DND-41 (cell line): ENCODE data around the gene AMFR.

Experiments used
- ATAC-seq: fragments of 200-7000 bp; cut with Tn5 transposase; 3 replicates; pipeline ENCODE4 v1.9.1; 2021; ENCODE audit warnings: low read depth; ENCODE audit not compliant: insufficient read depth
- DNase-seq: peaks from one replicate; pipeline ENCODE4 v3.0.0-alpha.2; 2020
- H2AFZ ChIP-seq: 2 replicates; pipeline ENCODE4 v1.6.0; 2012; ENCODE audit warnings: low read depth, low read length
- H3K27ac ChIP-seq: 2 replicates; pipeline ENCODE4 v1.5.1; 2012; ENCODE audit warnings: low read length, inconsistent platforms
- H3K27me3 ChIP-seq: fragments of 200-600 bp; sonication (generic); 2 replicates; pipeline ENCODE4 v1.6.0; 2012; ENCODE audit warnings: low read length, mild to moderate bottlenecking, inconsistent platforms; ENCODE audit not compliant: insufficient read depth, poor library complexity
- H3K36me3 ChIP-seq: 2 replicates; pipeline ENCODE4 v1.5.1; 2012; ENCODE audit warnings: low read length, inconsistent platforms; ENCODE audit not compliant: insufficient read depth
- H3K4me1 ChIP-seq: 2 replicates; pipeline ENCODE4 v1.5.1; 2012; ENCODE audit warnings: mild to moderate bottlenecking, low read length; ENCODE audit not compliant: insufficient read depth
- H3K4me2 ChIP-seq: 2 replicates; pipeline ENCODE4 v1.6.0; 2012; ENCODE audit warnings: mild to moderate bottlenecking, moderate library complexity, low read length, inconsistent platforms; ENCODE audit not compliant: insufficient read depth
- H3K4me3 ChIP-seq, 2 experiments: fragments of 200-600 bp in 1 of 2; shearing (Covaris generic) in 1 of 2; 2 replicates each; pipeline ENCODE4 v1.5.1; 2012 to 2016; ENCODE audit warnings: inconsistent platforms in 2 of 2, low read length in 2 of 2, mild to moderate bottlenecking in 2 of 2, low read depth in 1 of 2, moderate library complexity in 1 of 2
- H3K79me2 ChIP-seq: 2 replicates; pipeline ENCODE4 v1.6.0; 2012; ENCODE audit warnings: low read length, inconsistent platforms; ENCODE audit not compliant: insufficient read depth
- H3K9ac ChIP-seq: 2 replicates; pipeline ENCODE4 v1.6.0; 2012; ENCODE audit warnings: low read depth, mild to moderate bottlenecking, inconsistent platforms, low read length, moderate library complexity
- H3K9me3 ChIP-seq: 2 replicates; pipeline ENCODE4 v1.5.1; 2012; ENCODE audit warnings: low read length, moderate library complexity, mild to moderate bottlenecking, inconsistent platforms; ENCODE audit not compliant: insufficient read depth, severe bottlenecking
- H4K20me1 ChIP-seq: 2 replicates; pipeline ENCODE4 v1.6.0; 2012; ENCODE audit warnings: low read length; ENCODE audit not compliant: insufficient read depth
- CTCF ChIP-seq: IDR thresholded peaks from 2 replicates; pipeline ENCODE4 v1.5.1; 2012; ENCODE audit warnings: borderline replicate concordance, low read length, moderate library complexity, mild to moderate bottlenecking; ENCODE audit not compliant: poor library complexity, severe bottlenecking; ENCODE audit errors: extremely low read depth
- EZH2 ChIP-seq: IDR thresholded peaks from 3 replicates; pipeline ENCODE4 v1.6.1; 2012; ENCODE audit warnings: borderline replicate concordance, low read depth, mild to moderate bottlenecking, moderate library complexity, low read length, inconsistent platforms; ENCODE audit not compliant: severe bottlenecking

Gene AMFR

GRCh38 chr16:56341656-56342399, 83.5 kb downstream of the AMFR start:
- TF ChIP-seq CTCF (no peak), EZH2 (no peak)
- no peak overlapping the region for H3K4me2 ChIP-seq
- H2AFZ ChIP-seq = no peak overlapping the region
- DNase-seq (no peak), ATAC-seq (no peak)
- no peak overlapping the region for H3K27ac ChIP-seq
- peaks cover 62% of the 10 kb centered on the region for H3K36me3 ChIP-seq
- no peaks in the 10 kb centered on the region for H3K4me1 ChIP-seq
- H3K9ac ChIP-seq = no peak overlapping the region
- no peak overlapping the region for H3K4me3 ChIP-seq
- H3K9me3 ChIP-seq = no peaks in the 10 kb centered on the region
- H3K79me2 ChIP-seq = no peaks in the 10 kb centered on the region
- H4K20me1 ChIP-seq = peaks cover 11% of the 10 kb centered on the region; the same call in 1 of the 2 replicates
- no peaks in the 10 kb centered on the region for H3K27me3 ChIP-seq

DNA sequence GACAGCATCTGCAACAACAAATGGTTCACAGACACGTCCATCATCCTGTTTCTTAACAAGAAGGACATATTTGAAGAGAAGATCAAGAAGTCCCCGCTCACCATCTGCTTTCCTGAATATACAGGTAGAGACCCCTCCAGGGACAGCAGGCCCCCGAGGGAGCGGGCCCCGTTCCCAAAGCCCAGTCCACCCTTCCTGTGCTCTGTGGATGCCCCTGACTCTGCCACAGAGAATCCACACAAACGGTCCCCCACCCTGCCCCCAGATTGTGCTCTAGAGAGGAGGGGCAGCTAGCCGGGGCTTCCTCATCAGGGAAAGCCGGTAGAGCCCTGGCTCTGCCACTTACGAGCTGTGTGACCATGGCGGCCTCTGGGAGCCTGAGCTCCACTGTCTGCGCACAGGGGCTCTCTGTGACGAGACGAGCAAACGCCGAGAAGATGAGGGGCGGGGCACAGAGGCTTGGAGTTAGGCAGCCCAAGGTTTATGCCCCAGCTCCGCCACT, 84.4 kb downstream of the AMFR start:
- Histone ChIP-seq H3K4me2 (no peak overlapping the region), H3K27ac (no peak overlapping the region), H3K79me2 (no peaks in the 10 kb centered on the region), H3K4me1 (no peaks in the 10 kb centered on the region), H3K27me3 (no peaks in the 10 kb centered on the region), H3K36me3 (peaks cover 71% of the 10 kb centered on the region), H3K9ac (no peak overlapping the region), H4K20me1 (peaks cover 11% of the 10 kb centered on the region; the same call in 1 of the 2 replicates), H2AFZ (no peak overlapping the region), H3K4me3 (no peak overlapping the region), H3K9me3 (no peaks in the 10 kb centered on the region)
- no peak for DNase-seq
- no peak for ATAC-seq
- no peak for TF ChIP-seq EZH2
- no peak for TF ChIP-seq CTCF

DNA sequence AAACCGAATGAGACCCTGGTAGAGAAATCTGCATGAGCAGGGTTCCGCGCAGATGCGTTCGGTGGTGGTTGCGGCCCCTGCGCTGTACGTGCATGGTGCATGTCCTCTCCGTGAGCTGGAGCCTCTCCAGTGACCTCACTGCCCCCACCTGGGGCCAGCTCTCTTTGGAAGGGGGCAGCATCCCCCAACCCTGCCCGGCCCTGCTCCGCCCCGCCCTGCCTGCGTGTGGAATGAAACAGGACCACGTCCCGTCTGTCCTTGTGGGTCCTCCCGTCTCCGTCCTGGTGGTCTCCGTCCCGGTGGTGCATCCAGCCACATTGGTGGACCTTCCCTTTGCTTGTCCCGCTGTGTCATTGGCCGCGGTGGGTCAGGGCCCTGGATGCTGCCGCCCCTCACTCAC, 84.9 kb downstream of the AMFR start:
- Histone ChIP-seq H3K9me3 (no peaks in the 10 kb centered on the region), H3K79me2 (no peaks in the 10 kb centered on the region), H3K4me2 (no peak overlapping the region), H3K36me3 (peaks cover 66% of the 10 kb centered on the region), H3K27me3 (no peaks in the 10 kb centered on the region), H3K27ac (no peak overlapping the region), H2AFZ (no peak overlapping the region), H4K20me1 (peaks cover 11% of the 10 kb centered on the region; the same call in 1 of the 2 replicates), H3K4me1 (no peaks in the 10 kb centered on the region), H3K9ac (no peak overlapping the region), H3K4me3 (no peak overlapping the region)
- ATAC-seq (no peak), DNase-seq (no peak)
- TF ChIP-seq CTCF = no peak
- TF ChIP-seq EZH2 = no peak
